H1 (cell line): ENCODE data around the gene RNGTT. TPM values are rescaled to one million over a fixed set of nuclear protein-coding genes. Genes with fewer than 3 reads are reported as not detected.

Source experiments
- KDM1A ChIP-seq: fragments of 200-600, 300-600 bp; sonication (generic); IDR thresholded peaks from 2 replicates; pipeline ENCODE4 v1.7.1; 2016; ENCODE audit warnings: mild to moderate bottlenecking, low read length, borderline replicate concordance
- RNF2 ChIP-seq: fragments of 200-900, 300-1000 bp; sonication (generic); IDR thresholded peaks from 2 replicates; pipeline ENCODE4 v1.7.1; 2016; ENCODE audit warnings: borderline replicate concordance, low read depth, mild to moderate bottlenecking, antibody characterized with exemption, low read length; ENCODE audit not compliant: poor library complexity, severe bottlenecking; ENCODE audit errors: missing control alignments
- SRF ChIP-seq: IDR thresholded peaks from 2 replicates; pipeline ENCODE4 v1.6.1; 2011; ENCODE audit warnings: mild to moderate bottlenecking, low read depth, low read length, moderate library complexity
- polyA plus RNA-seq, 7 experiments: library from polyadenylated mRNA; depleted of rRNA in 3 of 7; stranded (reverse) in 5 of 7; unstranded in 2 of 7; fragments of >200 nt in 5 of 7; fragments of 200-250 nt in 2 of 7; gene quantifications; 1 replicate in 5 of 7; 2 replicates in 1 of 7; 4 replicates in 1 of 7; pipeline versions ENCODE4 v1.2.1 to v1.2.3, GENCODE V29; 2011 to 2013; ENCODE audit warnings: missing spikeins in 2 of 7, mixed read lengths in 2 of 7
- total RNA-seq: library from RNA; stranded (reverse); fragmentation: NEBNext Ultra II Directional; extraction: Animal tissue kit (Norgen Biotek cat#: 25700); gene quantifications from 2 replicates; pipeline ENCODE4 v1.2.1, GENCODE V29; 2021

The RNGTT gene
- total and polyA plus RNA-seq, 2 of the 8 experiments (the other 6 are each of a cell fraction or from before 2014, with no cell fraction given): 3.6 to 21.2 TPM

- TF ChIP-seq SRF: no peak
- no peak for TF ChIP-seq RNF2
- TF ChIP-seq KDM1A: no peak
- TF ChIP-seq, all 59 proteins: peak for 0
These were observed 351.7 kb downstream of the RNGTT start (continued) for GRCh38 chr6:88611721-88612120.
